ENCODE results near the gene GABRA4. TPM values are rescaled to one million over a fixed set of nuclear protein-coding genes. Genes with fewer than 3 reads are reported as not detected.

GABRA4 gene
- total RNA-seq, 5 donors from 2014 or later (not counting 1 experiment from before 2014, with no cell fraction given) = not detected

DNA sequence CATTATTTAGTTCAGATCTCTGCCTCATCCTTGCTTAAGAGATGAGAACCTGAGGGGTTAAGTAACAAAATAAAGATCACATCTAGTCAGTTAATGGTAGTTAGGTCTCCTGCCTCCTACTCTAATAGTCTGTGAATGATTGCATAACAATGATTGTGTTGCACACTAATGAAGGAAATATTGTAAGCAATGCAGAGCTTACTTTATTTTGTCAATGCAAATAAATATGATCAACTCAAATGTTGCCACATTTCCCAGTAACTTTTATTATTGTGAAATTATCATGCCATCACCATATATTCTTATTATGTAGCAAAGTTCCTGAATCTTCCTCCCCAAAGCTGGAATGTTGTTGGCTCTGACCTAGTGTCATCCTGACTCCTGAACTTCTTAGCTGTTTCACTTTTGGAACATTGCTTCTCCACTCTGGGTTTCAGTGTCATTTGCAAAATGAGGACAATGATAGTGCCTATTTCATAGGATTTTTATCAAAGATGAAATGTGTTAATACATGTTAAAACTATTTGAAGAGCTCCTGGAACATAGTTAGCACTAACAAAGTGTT lies 17.0 kb upstream of the GABRA4 start:
- Mint-ChIP-seq H3K27me3 (no peaks in the 10 kb centered on the region), H3K4me1 (peaks cover 17 to 25% (median 22%) of the 10 kb centered on the region in 3 donors), H3K9me3 (peaks cover 0 to 4% (median 0%) of the 10 kb centered on the region in 3 donors), H3K4me3 (peak overlapping the region; percentile 35 to 68 (median 38)), H3K36me3 (no peaks in the 10 kb centered on the region), H3K27ac (peak overlapping the region; percentile 79 to 81)
- DNase-seq (no peak), ATAC-seq (replicated peaks in 1 of 4) (no peak)
- no peaks in the 10 kb centered on the region for H3K9me3 ChIP-seq
- CTCF ChIA-PET = interaction anchor here (0.5 to 0.8 kb wide), 3 partner anchors 30 to 923 kb away, joined by 3 to 4 read pairs (median 3); no protein-coding TSS in a partner anchor
- peak overlapping the region; percentile 49 for H3K27ac ChIP-seq (ENCODE audit: low read length)
- POLR2A ChIA-PET = no interaction called here
- peaks cover 0 to 5% of the 10 kb centered on the region in 2 experiments for H3K4me1 ChIP-seq (ENCODE audit: control insufficient read depth in 1 of 2, extremely low read depth in 1 of 2, insufficient read depth in 2 of 2, low read length in 2 of 2)
- no peaks in the 10 kb centered on the region for H3K27me3 ChIP-seq (replicated peaks in 1 of 2; ENCODE audit: control insufficient read depth in 2 of 2, extremely low read depth in 1 of 2, insufficient read depth in 2 of 2, low read length in 1 of 2)
- H3K4me3 ChIP-seq (ENCODE audit: control insufficient read depth in 1 of 2, extremely low read depth in 1 of 2, low read length in 1 of 2) = no peak overlapping the region
- H3K36me3 ChIP-seq (ENCODE audit: control insufficient read depth in 2 of 2, extremely low read depth in 1 of 2, insufficient read depth in 1 of 2, low read length in 1 of 2) = no peaks in the 10 kb centered on the region

DNA sequence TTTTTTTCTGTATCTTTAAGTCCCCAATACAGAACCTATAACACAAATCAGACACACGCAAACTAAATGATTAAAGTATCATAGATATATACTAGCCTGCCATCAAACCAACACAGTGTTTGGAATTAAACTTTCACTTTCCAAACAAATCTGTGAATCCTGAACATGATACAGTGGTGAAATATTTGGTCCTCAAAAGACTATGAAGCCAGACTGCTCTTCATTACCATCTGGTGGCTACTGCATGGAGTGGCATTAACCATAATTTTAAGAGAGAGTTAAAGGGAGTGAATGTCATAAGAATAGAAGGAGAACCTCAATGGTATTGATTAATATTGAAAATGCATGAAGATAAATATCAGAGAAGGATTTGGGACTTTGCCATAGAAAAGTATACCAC lies 9.2 kb upstream of the GABRA4 start:
- peaks cover 3 to 6% of the 10 kb centered on the region in 2 donors for H3K27me3 Mint-ChIP-seq

DNA sequence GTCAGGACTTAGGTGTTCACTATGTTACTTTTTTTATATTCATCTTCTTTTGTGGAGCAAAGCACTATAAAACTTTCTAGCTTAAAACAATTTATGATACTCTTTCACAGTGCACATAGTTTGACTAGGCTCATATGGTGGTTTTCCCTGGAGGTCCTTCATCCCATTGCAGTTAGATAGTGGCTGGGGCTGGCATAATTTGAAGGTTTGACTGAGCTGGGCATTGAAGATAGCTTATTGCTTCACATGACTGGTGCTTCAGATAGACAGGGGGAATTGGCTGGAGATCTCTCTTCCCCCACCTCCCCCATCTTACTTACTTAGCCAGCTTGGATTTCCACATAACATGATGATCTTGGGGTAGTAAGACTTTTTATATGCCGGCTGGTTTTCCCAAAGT lies 7.0 kb upstream of the GABRA4 start:
- H3K27me3 ChIP-seq (replicated peaks in 1 of 2; ENCODE audit: control insufficient read depth in 2 of 2, extremely low read depth in 1 of 2, insufficient read depth in 2 of 2, low read length in 1 of 2) = peaks cover 0 to 1% of the 10 kb centered on the region in 2 experiments
- H3K9me3 ChIP-seq = no peaks in the 10 kb centered on the region
- Mint-ChIP-seq H3K4me1 (no peaks in the 10 kb centered on the region), H3K27ac (no peak overlapping the region), H3K9me3 (no peaks in the 10 kb centered on the region), H3K27me3 (peaks cover 8 to 17% of the 10 kb centered on the region in 2 donors), H3K4me3 (no peak overlapping the region), H3K36me3 (no peaks in the 10 kb centered on the region)
- ChIA-PET CTCF (no interaction called here), POLR2A (no interaction called here)
- no peak for ATAC-seq (replicated peaks in 1 of 4)
- H3K4me1 ChIP-seq (ENCODE audit: control insufficient read depth in 1 of 2, extremely low read depth in 1 of 2, insufficient read depth in 2 of 2, low read length in 2 of 2) = no peaks in the 10 kb centered on the region
- H3K36me3 ChIP-seq (ENCODE audit: control insufficient read depth in 2 of 2, extremely low read depth in 1 of 2, insufficient read depth in 1 of 2, low read length in 1 of 2) = no peaks in the 10 kb centered on the region
- no CpG with 5 or more reads among the region's 1 CpG for WGBS (ENCODE audit: insufficient coverage)
- H3K27ac ChIP-seq (ENCODE audit: low read length) = no peak overlapping the region
- no peak for DNase-seq
- H3K4me3 ChIP-seq (ENCODE audit: control insufficient read depth in 1 of 2, extremely low read depth in 1 of 2, low read length in 1 of 2) = no peak overlapping the region

More for the DNA sequence above, 9.2 kb upstream of the GABRA4 start:
- ChIA-PET CTCF (no interaction called here), POLR2A (no interaction called here)
- H3K4me3 ChIP-seq (ENCODE audit: control insufficient read depth in 1 of 2, extremely low read depth in 1 of 2, low read length in 1 of 2) = no peak overlapping the region
- WGBS (ENCODE audit: insufficient coverage) = no CpG with 5 or more reads among the region's 1 CpG
- H3K4me1 Mint-ChIP-seq = no peaks in the 10 kb centered on the region
- H3K27ac Mint-ChIP-seq = no peak overlapping the region
- no peak for ATAC-seq (replicated peaks in 1 of 4)
- no peak overlapping the region for H3K4me3 Mint-ChIP-seq
- H3K9me3 Mint-ChIP-seq = no peaks in the 10 kb centered on the region
- H3K9me3 ChIP-seq = no peaks in the 10 kb centered on the region
- no peaks in the 10 kb centered on the region for H3K36me3 Mint-ChIP-seq
- H3K4me1 ChIP-seq (ENCODE audit: control insufficient read depth in 1 of 2, extremely low read depth in 1 of 2, insufficient read depth in 2 of 2, low read length in 2 of 2) = no peaks in the 10 kb centered on the region
- no peaks in the 10 kb centered on the region for H3K36me3 ChIP-seq (ENCODE audit: control insufficient read depth in 2 of 2, extremely low read depth in 1 of 2, insufficient read depth in 1 of 2, low read length in 1 of 2)
- no peak for DNase-seq
- no peak overlapping the region for H3K27ac ChIP-seq (ENCODE audit: low read length)
- no peaks in the 10 kb centered on the region for H3K27me3 ChIP-seq (replicated peaks in 1 of 2; ENCODE audit: control insufficient read depth in 2 of 2, extremely low read depth in 1 of 2, insufficient read depth in 2 of 2, low read length in 1 of 2)

DNA sequence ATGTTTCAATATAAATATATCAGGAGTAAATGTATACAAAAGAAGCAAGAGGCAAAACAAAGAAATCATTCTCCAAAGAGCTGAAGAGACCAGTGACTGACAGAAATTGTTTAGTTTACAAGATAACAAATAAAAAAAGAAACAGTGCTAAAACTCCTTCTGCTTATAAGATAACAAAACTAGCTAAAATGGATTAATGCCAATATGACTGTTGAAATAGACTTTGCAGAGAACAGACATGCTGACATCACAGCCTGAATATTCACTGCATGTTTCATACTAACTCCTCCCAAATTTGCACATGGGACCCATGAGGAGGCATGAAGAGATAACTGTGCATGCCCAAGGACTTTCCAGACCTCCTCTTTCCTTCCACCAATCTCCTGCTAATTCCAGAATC lies 6.2 kb upstream of the GABRA4 start:
- no peaks in the 10 kb centered on the region for H3K9me3 Mint-ChIP-seq

DNA sequence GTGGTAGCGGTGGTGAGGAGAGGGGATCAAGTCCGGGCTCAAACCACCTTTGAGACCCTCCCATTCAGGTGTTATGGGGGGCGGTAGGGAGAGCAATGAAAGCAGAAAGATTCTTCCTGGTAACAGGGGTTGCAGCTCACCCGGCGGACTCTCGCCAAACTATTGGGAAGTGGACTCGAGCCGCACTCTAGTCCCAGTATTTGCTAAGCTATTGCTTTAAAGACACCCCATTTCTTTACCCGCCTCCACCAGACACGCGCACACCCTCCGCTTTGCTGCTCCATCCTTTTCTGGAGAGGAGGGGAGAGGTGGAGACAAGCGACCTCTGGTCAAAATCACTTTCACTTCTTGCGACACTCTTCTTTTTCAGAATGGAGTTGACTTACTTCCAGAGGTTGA lies 625 bp upstream of the GABRA4 start:
- Histone ChIP-seq H3K36me3 (ENCODE audit: control insufficient read depth in 2 of 2, extremely low read depth in 1 of 2, insufficient read depth in 1 of 2, low read length in 1 of 2) (no peaks in the 10 kb centered on the region), H3K9me3 (no peaks in the 10 kb centered on the region), H3K27me3 (replicated peaks in 1 of 2; ENCODE audit: control insufficient read depth in 2 of 2, extremely low read depth in 1 of 2, insufficient read depth in 2 of 2, low read length in 1 of 2) (peaks cover 6 to 25% of the 10 kb centered on the region in 2 experiments), H3K4me1 (ENCODE audit: control insufficient read depth in 1 of 2, extremely low read depth in 1 of 2, insufficient read depth in 2 of 2, low read length in 2 of 2) (peaks cover 0 to 11% of the 10 kb centered on the region in 2 experiments), H3K4me3 (ENCODE audit: control insufficient read depth in 1 of 2, extremely low read depth in 1 of 2, low read length in 1 of 2) (no peak overlapping the region), H3K27ac (ENCODE audit: low read length) (no peak overlapping the region)
- ChIA-PET CTCF (interaction anchor here in 1 of 2 donors (0.6 kb wide), 1 partner anchor 1541 kb away, joined by 3 read pairs; no protein-coding TSS in a partner anchor), POLR2A (no interaction called here)
- peak overlapping the region; percentile 34 to 58 (median 44) for H3K4me3 Mint-ChIP-seq
- WGBS (ENCODE audit: insufficient coverage) = 0% methylated on average over 3 of the region's 14 CpGs
- no peaks in the 10 kb centered on the region for H3K36me3 Mint-ChIP-seq
- no peaks in the 10 kb centered on the region for H3K9me3 Mint-ChIP-seq
- peaks cover 17 to 24% (median 21%) of the 10 kb centered on the region in 3 donors for H3K4me1 Mint-ChIP-seq
- H3K27ac Mint-ChIP-seq = no peak overlapping the region
- peaks cover 42 to 53% of the 10 kb centered on the region in 2 donors for H3K27me3 Mint-ChIP-seq
- DNase-seq (no peak), ATAC-seq (replicated peaks in 1 of 4) (no peak)

More for the DNA sequence above, 6.2 kb upstream of the GABRA4 start:
- Histone ChIP-seq H3K27ac (ENCODE audit: low read length) (no peak overlapping the region), H3K36me3 (ENCODE audit: control insufficient read depth in 2 of 2, extremely low read depth in 1 of 2, insufficient read depth in 1 of 2, low read length in 1 of 2) (no peaks in the 10 kb centered on the region), H3K4me3 (ENCODE audit: control insufficient read depth in 1 of 2, extremely low read depth in 1 of 2, low read length in 1 of 2) (no peak overlapping the region), H3K9me3 (no peaks in the 10 kb centered on the region), H3K4me1 (ENCODE audit: control insufficient read depth in 1 of 2, extremely low read depth in 1 of 2, insufficient read depth in 2 of 2, low read length in 2 of 2) (no peaks in the 10 kb centered on the region), H3K27me3 (replicated peaks in 1 of 2; ENCODE audit: control insufficient read depth in 2 of 2, extremely low read depth in 1 of 2, insufficient read depth in 2 of 2, low read length in 1 of 2) (peaks cover 3 to 4% of the 10 kb centered on the region in 2 experiments)
- H3K4me3 Mint-ChIP-seq = no peak overlapping the region
- H3K36me3 Mint-ChIP-seq = no peaks in the 10 kb centered on the region
- H3K27ac Mint-ChIP-seq = no peak overlapping the region
- peaks cover 15 to 23% of the 10 kb centered on the region in 2 donors for H3K27me3 Mint-ChIP-seq
- POLR2A ChIA-PET = no interaction called here
- peaks cover 1 to 3% (median 2%) of the 10 kb centered on the region in 3 donors for H3K4me1 Mint-ChIP-seq
- no peak for DNase-seq
- CTCF ChIA-PET = no interaction called here
- no peak for ATAC-seq (replicated peaks in 1 of 4)

DNA sequence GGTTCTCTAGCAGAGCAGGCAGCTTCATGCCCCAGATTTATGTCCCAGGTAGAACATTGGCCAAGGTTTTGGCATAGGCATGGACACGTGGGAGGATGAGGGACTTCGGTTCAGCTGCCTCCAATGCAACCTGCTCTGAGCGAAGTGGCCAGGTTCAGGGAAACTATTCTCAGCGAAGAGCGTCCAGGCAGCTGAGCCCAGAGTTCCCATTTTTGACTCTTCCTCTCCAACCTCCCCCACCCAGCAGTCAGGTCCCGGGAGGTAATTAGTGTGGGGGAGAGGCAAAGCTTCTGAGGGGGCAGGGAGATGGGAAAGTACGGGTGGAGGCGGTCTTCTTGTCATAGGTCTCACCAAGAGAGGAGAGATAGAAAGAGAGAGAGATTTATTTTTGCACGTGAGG lies 1.0 kb downstream of the GABRA4 start:
- WGBS (ENCODE audit: insufficient coverage) = 0% methylated on average over 1 of the region's 9 CpGs
- no peak for DNase-seq

More for the DNA sequence above, 1.0 kb downstream of the GABRA4 start:
- Mint-ChIP-seq H3K4me3 (peak overlapping the region in 1 of 3 donors; percentile 58), H3K27me3 (peaks cover 44 to 48% of the 10 kb centered on the region in 2 donors), H3K36me3 (no peaks in the 10 kb centered on the region), H3K4me1 (peaks cover 17 to 24% (median 21%) of the 10 kb centered on the region in 3 donors), H3K27ac (no peak overlapping the region), H3K9me3 (no peaks in the 10 kb centered on the region)
- peaks cover 6 to 25% of the 10 kb centered on the region in 2 experiments for H3K27me3 ChIP-seq (replicated peaks in 1 of 2; ENCODE audit: control insufficient read depth in 2 of 2, extremely low read depth in 1 of 2, insufficient read depth in 2 of 2, low read length in 1 of 2)
- POLR2A ChIA-PET = no interaction called here
- no peaks in the 10 kb centered on the region for H3K36me3 ChIP-seq (ENCODE audit: control insufficient read depth in 2 of 2, extremely low read depth in 1 of 2, insufficient read depth in 1 of 2, low read length in 1 of 2)
- CTCF ChIA-PET = no interaction called here
- no peak overlapping the region for H3K4me3 ChIP-seq (ENCODE audit: control insufficient read depth in 1 of 2, extremely low read depth in 1 of 2, low read length in 1 of 2)
- no peaks in the 10 kb centered on the region for H3K9me3 ChIP-seq
- H3K4me1 ChIP-seq (ENCODE audit: control insufficient read depth in 1 of 2, extremely low read depth in 1 of 2, insufficient read depth in 2 of 2, low read length in 2 of 2) = peaks cover 0 to 11% of the 10 kb centered on the region in 2 experiments
- no peak for ATAC-seq (replicated peaks in 1 of 4)
- no peak overlapping the region for H3K27ac ChIP-seq (ENCODE audit: low read length)
